Testis (tissue), 2 donors: ENCODE measurements around the gene SMIM9.
"Not testable (repeated sequence)": the region's sequence is repeated elsewhere in the genome, so short reads cannot be mapped to it uniquely, and the experiment has no call there.

Experiments used
- POLR2A ChIP-seq: fragments of 450-650 bp; IDR thresholded peaks from one replicate; pipeline ENCODE4 v1.6.1; 2017; ENCODE audit warnings: antibody characterized with exemption, mild to moderate bottlenecking, moderate library complexity
- TF ChIP-seq, protein P1 (sequence below), 3 experiments: fragments of 450-650 bp in 2 of 3; fragments of 200-600 bp in 1 of 3; sonication (generic) in 1 of 3; IDR thresholded peaks; one replicate each; pipeline ENCODE4 v1.5.1; 2016 to 2019; ENCODE audit warnings: antibody characterized with exemption in 3 of 3, mild to moderate bottlenecking in 2 of 3, moderate library complexity in 1 of 3

DNA sequence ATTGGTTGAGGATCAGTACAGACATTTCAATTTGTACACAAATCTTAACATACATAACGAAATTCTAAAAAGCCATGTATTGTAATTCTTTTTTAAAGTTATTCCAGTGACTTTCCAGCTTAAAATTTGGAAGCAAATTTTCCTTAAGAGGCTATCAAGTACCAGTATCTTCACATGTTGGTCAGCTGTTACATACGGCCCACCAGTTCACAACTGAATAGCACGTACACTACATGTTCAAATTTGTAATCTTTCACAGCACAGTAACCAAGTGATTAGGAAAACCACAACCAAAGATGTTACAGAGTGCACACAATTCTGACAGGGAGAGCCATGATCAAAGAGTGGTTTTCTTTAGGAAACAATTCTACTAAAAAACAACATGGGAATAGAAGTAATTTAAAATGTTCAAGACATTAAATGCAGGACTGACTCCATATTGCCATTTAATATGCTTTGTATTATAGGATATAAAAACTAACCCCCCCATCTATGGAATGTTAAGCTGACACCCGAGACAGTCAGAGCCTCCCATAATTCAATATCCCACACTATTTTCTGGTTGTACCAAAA lies 18.1 kb downstream of the SMIM9 start:
- TF ChIP-seq, protein P1, sequence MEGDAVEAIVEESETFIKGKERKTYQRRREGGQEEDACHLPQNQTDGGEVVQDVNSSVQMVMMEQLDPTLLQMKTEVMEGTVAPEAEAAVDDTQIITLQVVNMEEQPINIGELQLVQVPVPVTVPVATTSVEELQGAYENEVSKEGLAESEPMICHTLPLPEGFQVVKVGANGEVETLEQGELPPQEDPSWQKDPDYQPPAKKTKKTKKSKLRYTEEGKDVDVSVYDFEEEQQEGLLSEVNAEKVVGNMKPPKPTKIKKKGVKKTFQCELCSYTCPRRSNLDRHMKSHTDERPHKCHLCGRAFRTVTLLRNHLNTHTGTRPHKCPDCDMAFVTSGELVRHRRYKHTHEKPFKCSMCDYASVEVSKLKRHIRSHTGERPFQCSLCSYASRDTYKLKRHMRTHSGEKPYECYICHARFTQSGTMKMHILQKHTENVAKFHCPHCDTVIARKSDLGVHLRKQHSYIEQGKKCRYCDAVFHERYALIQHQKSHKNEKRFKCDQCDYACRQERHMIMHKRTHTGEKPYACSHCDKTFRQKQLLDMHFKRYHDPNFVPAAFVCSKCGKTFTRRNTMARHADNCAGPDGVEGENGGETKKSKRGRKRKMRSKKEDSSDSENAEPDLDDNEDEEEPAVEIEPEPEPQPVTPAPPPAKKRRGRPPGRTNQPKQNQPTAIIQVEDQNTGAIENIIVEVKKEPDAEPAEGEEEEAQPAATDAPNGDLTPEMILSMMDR (IDR thresholded peaks at IDR 0.05): not testable (repeated sequence)
- TF ChIP-seq POLR2A: not testable (repeated sequence)
